Caco-2 (cell line): ENCODE data around the gene KIF2A. TPM values are rescaled to one million over a fixed set of nuclear protein-coding genes. Genes with fewer than 3 reads are reported as not detected.

Experiments used
- BruUV-seq: library from RNA; stranded (reverse); fragments of 400-500 nt; replicated peaks from 2 replicates; lab custom pipeline; 2021; lab: Mats Ljungman, UMichigan
- CTCF ChIA-PET: fragments of 300-600 bp; sonication (Branson Sonifier 250); formaldehyde crosslinking; loops from one replicate; lab custom pipeline; 2022; ENCODE audit warnings: antibody characterized with exemption; lab: Charles Lee
- POLR2A ChIA-PET: fragments of 300-600 bp; sonication (Branson Sonifier 250); formaldehyde crosslinking; loops from one replicate; lab custom pipeline; 2022; ENCODE audit warnings: antibody characterized with exemption; lab: Charles Lee
- DNase-seq, 2 experiments: peaks; one replicate each; pipeline versions ENCODE4 v3.0.0 to v3.0.0-alpha.2; 2020 to 2022
- H3K27me3 ChIP-seq: replicated peaks from 2 replicates; pipeline ENCODE4 v1.6.0; 2011; ENCODE audit warnings: low read length; ENCODE audit not compliant: control insufficient read depth, insufficient read depth
- H3K36me3 ChIP-seq: 2 replicates; pipeline ENCODE4 v1.5.1; 2011; ENCODE audit warnings: low read length; ENCODE audit not compliant: control insufficient read depth, insufficient read depth
- H3K4me1 ChIP-seq: fragments of 250-450 bp; sonication (Bioruptor Pico); 2 replicates; pipeline ENCODE4 v1.5.1; 2020; ENCODE audit warnings: mild to moderate bottlenecking
- H3K4me3 ChIP-seq: 2 replicates; pipeline ENCODE4 v1.5.1; 2011; ENCODE audit warnings: low read depth, mild to moderate bottlenecking, control low read depth, low read length
- H3K9me3 ChIP-seq: fragments of 250-450 bp; sonication (Bioruptor Pico); 2 replicates; pipeline ENCODE4 v1.5.1; 2020; ENCODE audit warnings: mild to moderate bottlenecking, moderate library complexity
- H3K27ac Mint-ChIP-seq: one replicate; pipeline ENCODE4 v1.8.0; 2022; ENCODE audit warnings: mixed read lengths; ENCODE audit not compliant: unreplicated experiment
- H3K27me3 Mint-ChIP-seq: one replicate; pipeline ENCODE4 v1.8.0; 2022; ENCODE audit warnings: mixed read lengths; ENCODE audit not compliant: insufficient read depth, unreplicated experiment
- H3K36me3 Mint-ChIP-seq: one replicate; pipeline ENCODE4 v1.8.0; 2022; ENCODE audit warnings: mild to moderate bottlenecking, mixed read lengths; ENCODE audit not compliant: insufficient read depth, unreplicated experiment
- H3K4me1 Mint-ChIP-seq: one replicate; pipeline ENCODE4 v1.8.0; 2022; ENCODE audit warnings: low read depth, mixed read lengths; ENCODE audit not compliant: unreplicated experiment
- H3K4me3 Mint-ChIP-seq: one replicate; pipeline ENCODE4 v1.8.0; 2022; ENCODE audit warnings: mild to moderate bottlenecking, moderate library complexity, mixed read lengths; ENCODE audit not compliant: unreplicated experiment
- H3K9me3 Mint-ChIP-seq: one replicate; pipeline ENCODE4 v1.8.0; 2022; ENCODE audit warnings: mixed read lengths; ENCODE audit not compliant: unreplicated experiment
- CTCF ChIP-seq, 2 experiments: fragments of 200-600 bp in 1 of 2; IDR thresholded peaks; 1 replicate in 1 of 2; 2 replicates in 1 of 2; pipeline versions ENCODE4 v1.5.1 to v1.8.0; 2011 to 2022; ENCODE audit warnings: antibody characterized with exemption in 1 of 2, control low read depth in 1 of 2, inconsistent platforms in 1 of 2, low read depth in 1 of 2, low read length in 1 of 2, mild to moderate bottlenecking in 1 of 2, moderate library complexity in 1 of 2; ENCODE audit not compliant: insufficient read depth in 1 of 2, severe bottlenecking in 1 of 2, unreplicated experiment in 1 of 2
- intact Hi-C: fragments of 100-400 bp; cut with micrococcal nuclease; formaldehyde crosslinking; loops from one replicate; pipeline ENCODE4 v1.10.0; 2022; ENCODE audit not compliant: unreplicated experiment
- total RNA-seq: library from RNA; stranded (reverse); gene quantifications from 2 replicates; pipeline ENCODE4 v1.2.3, GENCODE V29; 2022

KIF2A gene
- total RNA-seq, 1 experiment from 2014 or later, result 65.6 TPM

- Mint-ChIP-seq H3K4me3 (no peak overlapping the region), H3K27ac (no peak overlapping the region), H3K36me3 (peaks cover 12% of the 10 kb centered on the region), H3K4me1 (peaks cover 23% of the 10 kb centered on the region), H3K9me3 (no peaks in the 10 kb centered on the region), H3K27me3 (no peaks in the 10 kb centered on the region)
- no peaks in the 10 kb centered on the region for H3K9me3 ChIP-seq
- no peak for DNase-seq
- H3K4me1 ChIP-seq, result peaks cover 7% of the 10 kb centered on the region; the same call in 1 of the 2 replicates
- CTCF ChIA-PET, result interaction anchor here (0.7 kb wide), 1 partner anchor 34 kb away, joined by 4 read pairs; no protein-coding TSS in a partner anchor
- POLR2A ChIA-PET, result no interaction called here
- intact Hi-C loops, result no loop called here
- no peak for TF ChIP-seq CTCF (IDR thresholded peaks at IDR 0.05; ENCODE audit: insufficient read depth in 1 of 2, low read depth in 1 of 2, low read length in 1 of 2, severe bottlenecking in 1 of 2, unreplicated experiment in 1 of 2)
- H3K4me3 ChIP-seq, result no peak overlapping the region
- no peaks in the 10 kb centered on the region for H3K27me3 ChIP-seq
- no peaks in the 10 kb centered on the region for H3K36me3 ChIP-seq
- no TSS peak for BruUV-seq
Measured at GRCh38 chr5:62314213-62314830, 8.3 kb downstream of the KIF2A start.

- TF ChIP-seq CTCF (IDR thresholded peaks at IDR 0.05; ENCODE audit: insufficient read depth in 1 of 2, low read depth in 1 of 2, low read length in 1 of 2, severe bottlenecking in 1 of 2, unreplicated experiment in 1 of 2), result no peak
- no peak overlapping the region for H3K4me3 Mint-ChIP-seq
- CTCF ChIA-PET, result no interaction called here
- H3K4me1 ChIP-seq, result peaks cover 8% of the 10 kb centered on the region; the same call in 1 of the 2 replicates
- peaks cover 23% of the 10 kb centered on the region for H3K4me1 Mint-ChIP-seq
- peaks cover 4% of the 10 kb centered on the region for H3K36me3 Mint-ChIP-seq
- no peak for DNase-seq
- H3K27ac Mint-ChIP-seq, result no peak overlapping the region
- H3K9me3 ChIP-seq, result no peaks in the 10 kb centered on the region
- H3K4me3 ChIP-seq, result no peak overlapping the region
- no peaks in the 10 kb centered on the region for H3K36me3 ChIP-seq
- H3K27me3 ChIP-seq, result no peaks in the 10 kb centered on the region
- POLR2A ChIA-PET, result no interaction called here
- BruUV-seq, result no TSS peak
- H3K27me3 Mint-ChIP-seq, result no peaks in the 10 kb centered on the region
- intact Hi-C loops, result no loop called here
- H3K9me3 Mint-ChIP-seq, result no peaks in the 10 kb centered on the region
Measured at GRCh38 chr5:62315376-62316175, 9.6 kb downstream of the KIF2A start.

GRCh38 chr5:62316176-62316502 lies 10.1 kb downstream of the KIF2A start:
- CTCF ChIA-PET, result no interaction called here
- no peak overlapping the region for H3K4me3 ChIP-seq
- Mint-ChIP-seq H3K4me3 (no peak overlapping the region), H3K27ac (no peak overlapping the region), H3K27me3 (no peaks in the 10 kb centered on the region), H3K4me1 (peaks cover 19% of the 10 kb centered on the region), H3K36me3 (peaks cover 2% of the 10 kb centered on the region), H3K9me3 (no peaks in the 10 kb centered on the region)
- POLR2A ChIA-PET, result no interaction called here
- peaks cover 8% of the 10 kb centered on the region; the same call in 1 of the 2 replicates for H3K4me1 ChIP-seq
- H3K27me3 ChIP-seq, result no peaks in the 10 kb centered on the region
- no peaks in the 10 kb centered on the region for H3K36me3 ChIP-seq
- H3K9me3 ChIP-seq, result no peaks in the 10 kb centered on the region
- intact Hi-C loops, result no loop called here
- no peak for TF ChIP-seq CTCF (IDR thresholded peaks at IDR 0.05; ENCODE audit: insufficient read depth in 1 of 2, low read depth in 1 of 2, low read length in 1 of 2, severe bottlenecking in 1 of 2, unreplicated experiment in 1 of 2)
- BruUV-seq, result no TSS peak
- DNase-seq, result no peak
